GM12801 (cell line): ENCODE data around the gene PAM16.

Experiments used
- CTCF ChIP-seq: IDR thresholded peaks from one replicate; pipeline ENCODE4 v1.5.1; 2011; ENCODE audit warnings: control low read depth; ENCODE audit not compliant: insufficient read length; ENCODE audit errors: extremely low read depth

Gene PAM16

DNA sequence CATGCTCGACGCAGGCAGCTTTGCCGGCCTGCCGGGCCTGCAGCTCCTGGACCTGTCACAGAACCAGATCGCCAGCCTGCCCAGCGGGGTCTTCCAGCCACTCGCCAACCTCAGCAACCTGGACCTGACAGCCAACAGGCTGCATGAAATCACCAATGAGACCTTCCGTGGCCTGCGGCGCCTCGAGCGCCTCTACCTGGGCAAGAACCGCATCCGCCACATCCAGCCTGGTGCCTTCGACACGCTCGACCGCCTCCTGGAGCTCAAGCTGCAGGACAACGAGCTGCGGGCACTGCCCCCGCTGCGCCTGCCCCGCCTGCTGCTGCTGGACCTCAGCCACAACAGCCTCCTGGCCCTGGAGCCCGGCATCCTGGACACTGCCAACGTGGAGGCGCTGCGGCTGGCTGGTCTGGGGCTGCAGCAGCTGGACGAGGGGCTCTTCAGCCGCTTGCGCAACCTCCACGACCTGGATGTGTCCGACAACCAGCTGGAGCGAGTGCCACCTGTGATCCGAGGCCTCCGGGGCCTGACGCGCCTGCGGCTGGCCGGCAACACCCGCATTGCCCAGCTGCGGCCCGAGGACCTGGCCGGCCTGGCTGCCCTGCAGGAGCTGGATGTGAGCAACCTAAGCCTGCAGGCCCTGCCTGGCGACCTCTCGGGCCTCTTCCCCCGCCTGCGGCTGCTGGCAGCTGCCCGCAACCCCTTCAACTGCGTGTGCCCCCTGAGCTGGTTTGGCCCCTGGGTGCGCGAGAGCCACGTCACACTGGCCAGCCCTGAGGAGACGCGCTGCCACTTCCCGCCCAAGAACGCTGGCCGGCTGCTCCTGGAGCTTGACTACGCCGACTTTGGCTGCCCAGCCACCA is 30.2 kb upstream of the PAM16 start:
- no peak for TF ChIP-seq CTCF

DNA sequence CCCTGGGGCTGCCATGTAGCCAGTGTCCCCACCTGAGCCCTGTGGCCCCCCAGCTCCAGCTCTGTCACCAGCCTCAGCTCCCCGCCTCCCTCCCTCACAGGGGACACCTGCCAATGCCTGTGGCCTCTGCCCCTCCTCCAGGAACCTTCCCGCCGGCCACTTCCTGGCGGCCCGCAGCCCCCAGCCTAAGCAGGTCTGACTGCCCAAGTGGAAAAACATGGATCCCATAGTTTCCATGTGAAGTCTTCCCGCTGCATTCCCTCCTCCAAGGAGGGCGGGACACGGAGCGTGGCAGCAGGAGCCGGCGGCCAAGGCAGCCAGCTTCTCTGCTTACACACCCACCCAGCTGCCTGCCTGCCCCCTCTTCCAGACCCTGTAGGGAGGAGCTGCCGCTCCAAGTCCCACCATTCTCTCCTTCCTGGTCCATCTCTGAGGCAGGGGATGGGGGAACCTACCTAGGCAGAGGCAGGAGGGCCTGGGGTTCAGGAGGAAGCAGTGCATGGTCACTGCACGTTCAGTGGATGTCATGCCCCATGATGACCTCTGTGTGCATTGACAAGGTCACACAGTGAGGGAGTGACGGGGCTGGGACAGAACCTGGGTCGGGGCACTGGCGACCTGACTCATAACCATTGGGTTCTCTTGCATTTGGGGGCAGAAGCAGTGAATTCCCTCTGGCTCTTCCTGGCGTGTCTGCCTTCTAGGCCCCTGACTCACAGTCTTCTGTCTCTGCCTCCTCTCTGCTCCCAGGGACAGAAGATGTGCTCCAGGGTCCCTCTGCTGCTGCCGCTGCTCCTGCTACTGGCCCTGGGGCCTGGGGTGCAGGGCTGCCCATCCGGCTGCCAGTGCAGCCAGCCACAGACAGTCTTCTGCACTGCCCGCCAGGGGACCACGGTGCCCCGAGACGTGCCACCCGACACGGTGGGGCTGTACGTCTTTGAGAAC is 29.3 kb upstream of the PAM16 start:
- TF ChIP-seq CTCF = no peak

DNA sequence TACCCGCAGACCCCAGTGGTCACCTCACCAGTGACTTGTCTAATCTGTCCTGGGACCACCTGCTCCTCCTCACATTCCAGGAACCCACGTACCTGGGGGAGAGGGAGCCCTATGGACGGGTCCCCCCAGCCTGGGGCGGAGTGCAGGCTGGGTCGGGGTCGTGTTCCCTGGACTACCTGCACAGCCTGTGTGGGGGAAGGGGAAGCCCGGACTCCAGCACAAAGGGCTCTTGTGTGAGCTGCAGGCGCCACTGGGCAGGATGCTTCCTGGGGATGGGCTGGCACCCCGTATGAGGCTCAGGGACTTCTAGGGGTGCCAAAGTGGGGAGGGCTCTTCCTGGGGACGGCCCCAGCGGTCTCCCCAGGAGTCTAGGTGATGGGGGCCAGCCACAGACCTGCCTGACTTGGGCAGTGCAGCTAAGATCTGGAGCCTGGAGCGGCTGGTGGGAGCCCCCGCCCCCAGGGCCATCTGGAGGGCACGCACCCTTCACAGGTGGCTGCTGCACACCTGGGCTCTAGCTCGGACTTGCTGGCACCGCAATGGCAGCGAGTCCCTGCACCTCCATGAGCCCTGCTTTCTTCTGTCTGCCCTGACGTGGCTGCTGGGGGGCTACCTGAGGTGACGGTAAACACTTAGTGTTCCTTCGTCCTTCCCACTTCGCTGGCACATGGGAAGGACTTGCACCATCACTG is 28.0 kb upstream of the PAM16 start:
- no peak for TF ChIP-seq CTCF

GRCh38 chr16:4378161-4378666 is 27.1 kb upstream of the PAM16 start:
- TF ChIP-seq CTCF = no peak

- no peak for TF ChIP-seq CTCF
Measured at GRCh38 chr16:4377573-4378154, 26.5 kb upstream of the PAM16 start.

DNA sequence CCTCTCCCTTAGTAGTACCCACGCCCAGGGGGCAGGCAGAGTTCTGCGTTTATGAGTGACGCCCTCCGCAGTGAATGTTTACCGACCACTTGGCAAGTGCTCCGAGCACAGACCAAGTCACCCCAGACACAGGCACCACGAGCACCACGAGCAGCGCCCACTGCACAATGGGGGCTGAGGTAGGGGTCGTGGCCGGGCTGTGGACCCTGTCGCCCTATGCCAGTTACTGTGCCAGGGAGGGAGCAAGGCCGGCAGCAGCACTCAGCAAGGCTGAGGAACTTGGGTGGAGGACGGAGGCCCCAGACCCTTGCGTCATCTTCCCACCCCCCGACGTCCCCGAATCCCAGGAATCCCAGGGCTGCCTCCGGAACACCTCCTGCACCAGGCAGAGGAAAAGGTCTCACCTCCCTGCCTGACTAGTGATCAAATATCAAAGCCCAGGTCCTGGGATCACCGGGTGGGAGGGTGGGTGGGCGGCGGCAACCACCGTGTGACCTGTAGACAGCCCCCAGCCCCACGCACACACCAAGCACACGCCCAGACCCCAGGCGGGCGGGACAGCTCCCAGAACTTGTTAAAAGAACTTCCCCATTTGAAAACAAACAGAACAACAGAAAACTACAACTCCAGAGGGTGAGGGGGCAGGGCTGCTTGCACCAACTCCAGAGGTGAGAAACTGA is 25.9 kb upstream of the PAM16 start:
- TF ChIP-seq CTCF = no peak
